Testis (tissue), 3 donors: ENCODE data around the gene TTLL11. TPM values are rescaled to one million over a fixed set of nuclear protein-coding genes. Genes with fewer than 3 reads are reported as not detected.

Experiments used
- DNase-seq: peaks from one replicate; pipeline ENCODE4 v3.0.0-alpha.2; 2019
- H3K27ac ChIP-seq, 2 donors: fragments of 200-600 bp; sonication (generic); one replicate each; pipeline ENCODE4 v1.5.1; 2019
- H3K27me3 ChIP-seq: fragments of 200-600 bp; sonication (generic); one replicate; pipeline ENCODE4 v1.5.1; 2019
- H3K36me3 ChIP-seq: fragments of 200-600 bp; sonication (generic); one replicate; pipeline ENCODE4 v1.5.1; 2017; ENCODE audit warnings: low read depth; ENCODE audit errors: missing control alignments
- H3K4me1 ChIP-seq: fragments of 200-600 bp; sonication (generic); one replicate; pipeline ENCODE4 v1.5.1; 2019
- H3K4me3 ChIP-seq, 2 donors: fragments of 200-600 bp; sonication (generic); one replicate each; pipeline ENCODE4 v1.5.1; 2017 to 2019
- H3K9me3 ChIP-seq: fragments of 200-600 bp; sonication (generic); one replicate; pipeline ENCODE4 v1.5.1; 2017
- POLR2A ChIP-seq: fragments of 450-650 bp; IDR thresholded peaks from one replicate; pipeline ENCODE4 v1.6.1; 2017; ENCODE audit warnings: antibody characterized with exemption, mild to moderate bottlenecking, moderate library complexity
- WGBS, 2 donors: methylation state at CpG; one replicate each; pipeline ENCODE4 v1.1.5; 2018; 5-methylcytosine and 5-hydroxymethylcytosine counted together
- intact Hi-C: fragments of 100-400 bp; cut with DNase I; formaldehyde crosslinking; loops from one replicate; pipeline ENCODE4 v1.15.1; 2023; ENCODE audit warnings: low total_unique reads
- microRNA-seq, 2 donors: library from miRNA; unstranded; fragments of <30 nt; microRNA quantifications; one replicate each; pipeline ENCODE4, GENCODE V29; 2016; ENCODE audit warnings: borderline number of aligned reads in 2 of 2, borderline replicate concordance in 1 of 2
- polyA plus RNA-seq: library from polyadenylated mRNA; stranded (reverse); fragments of 350-450 nt; fragmentation: Illumina TruSeq; extraction: RNeasy Lipid Tissue Mini Kit (QIAGEN cat#74804); gene quantifications from one replicate; pipeline ENCODE4 v1.2.3, GENCODE V29; 2014; ENCODE audit warnings: low read depth, low replicate concordance; ENCODE audit not compliant: insufficient read depth
- small RNA-seq, 2 donors: library from RNA; depleted of rRNA; stranded (forward); fragments of <200 nt; gene quantifications; one replicate each; pipeline ENCODE3, GENCODE V24; 2016
- total RNA-seq, 2 donors: library from RNA; depleted of rRNA; stranded (reverse); fragments of >200 nt; gene quantifications; one replicate each; pipeline ENCODE4 v1.2.3, GENCODE V29; 2016
- TF ChIP-seq, protein P1 (sequence below), 3 experiments: fragments of 450-650 bp in 2 of 3; fragments of 200-600 bp in 1 of 3; sonication (generic) in 1 of 3; IDR thresholded peaks; one replicate each; pipeline ENCODE4 v1.5.1; 2016 to 2019; ENCODE audit warnings: antibody characterized with exemption in 3 of 3, mild to moderate bottlenecking in 2 of 3, moderate library complexity in 1 of 3

TTLL11 gene
- total and polyA plus RNA-seq, 3 donors from 2014 or later = 17.8 to 36.5 (median 19.8) TPM

- intact Hi-C loops = no loop called here
- Histone ChIP-seq H3K36me3 (no peaks in the 10 kb centered on the region), H3K4me3 (no peak overlapping the region), H3K9me3 (no peaks in the 10 kb centered on the region), H3K27ac (peak overlapping the region in 1 of 2 donors; percentile 47), H3K4me1 (peaks cover 35% of the 10 kb centered on the region), H3K27me3 (no peaks in the 10 kb centered on the region)
- no peak for TF ChIP-seq POLR2A
- TF ChIP-seq, protein P1, sequence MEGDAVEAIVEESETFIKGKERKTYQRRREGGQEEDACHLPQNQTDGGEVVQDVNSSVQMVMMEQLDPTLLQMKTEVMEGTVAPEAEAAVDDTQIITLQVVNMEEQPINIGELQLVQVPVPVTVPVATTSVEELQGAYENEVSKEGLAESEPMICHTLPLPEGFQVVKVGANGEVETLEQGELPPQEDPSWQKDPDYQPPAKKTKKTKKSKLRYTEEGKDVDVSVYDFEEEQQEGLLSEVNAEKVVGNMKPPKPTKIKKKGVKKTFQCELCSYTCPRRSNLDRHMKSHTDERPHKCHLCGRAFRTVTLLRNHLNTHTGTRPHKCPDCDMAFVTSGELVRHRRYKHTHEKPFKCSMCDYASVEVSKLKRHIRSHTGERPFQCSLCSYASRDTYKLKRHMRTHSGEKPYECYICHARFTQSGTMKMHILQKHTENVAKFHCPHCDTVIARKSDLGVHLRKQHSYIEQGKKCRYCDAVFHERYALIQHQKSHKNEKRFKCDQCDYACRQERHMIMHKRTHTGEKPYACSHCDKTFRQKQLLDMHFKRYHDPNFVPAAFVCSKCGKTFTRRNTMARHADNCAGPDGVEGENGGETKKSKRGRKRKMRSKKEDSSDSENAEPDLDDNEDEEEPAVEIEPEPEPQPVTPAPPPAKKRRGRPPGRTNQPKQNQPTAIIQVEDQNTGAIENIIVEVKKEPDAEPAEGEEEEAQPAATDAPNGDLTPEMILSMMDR (IDR thresholded peaks at IDR 0.05) = no peak
- 94 to 95% methylated on average over 25 to 26 of the region's 26 CpGs for WGBS, 2 donors
- no peak for DNase-seq
Observed at GRCh38 chr9:121774715-121775613, 318.1 kb downstream of the TTLL11 start.

GRCh38 chr9:121773954-121774714, 319.0 kb downstream of the TTLL11 start:
- H3K4me3 ChIP-seq = no peak overlapping the region
- H3K36me3 ChIP-seq = no peaks in the 10 kb centered on the region
- TF ChIP-seq, protein P1 (IDR thresholded peaks at IDR 0.05) = no peak
- TF ChIP-seq POLR2A = no peak
- H3K9me3 ChIP-seq = no peaks in the 10 kb centered on the region
- H3K4me1 ChIP-seq = peaks cover 28% of the 10 kb centered on the region
- WGBS, 2 donors = 93% methylated on average over 16 to 19 of the region's 19 CpGs
- intact Hi-C loops = no loop called here
- no peak for DNase-seq
- H3K27me3 ChIP-seq = no peaks in the 10 kb centered on the region
- H3K27ac ChIP-seq = peak overlapping the region; percentile 47 to 57

DNA sequence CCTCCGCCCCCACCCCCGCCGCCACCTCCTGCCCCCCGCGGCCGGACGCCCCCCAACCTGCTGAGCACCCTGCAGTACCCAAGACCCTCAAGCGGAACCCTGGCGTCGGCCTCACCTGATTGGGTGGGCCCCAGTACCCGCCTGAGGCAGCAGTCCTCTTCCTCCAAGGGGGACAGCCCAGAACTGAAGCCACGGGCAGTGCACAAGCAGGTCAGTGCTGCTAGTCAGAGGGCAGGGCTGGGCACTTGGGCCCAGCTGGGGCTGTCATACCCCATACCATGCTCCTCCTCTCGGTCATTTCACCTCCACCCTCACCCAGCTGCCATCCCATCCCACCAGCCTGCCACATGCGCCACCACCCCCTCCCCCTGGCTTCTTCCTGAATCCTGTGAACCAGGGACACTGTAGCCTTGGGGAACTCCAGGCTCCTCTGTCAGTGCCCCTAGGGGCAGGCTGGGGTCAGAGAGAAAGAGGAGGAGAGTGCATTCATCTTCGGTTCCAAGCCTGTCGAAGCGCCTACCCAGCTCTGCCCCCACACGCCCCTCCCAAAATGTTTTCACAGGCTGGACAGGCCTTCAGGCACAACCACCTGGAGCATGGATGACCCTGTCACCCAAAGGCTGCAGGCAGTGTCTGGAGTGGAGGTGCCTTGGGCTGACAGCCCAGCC, 319.7 kb downstream of the TTLL11 start:
- Histone ChIP-seq H3K27ac (peak overlapping the region; percentile 57 to 60), H3K27me3 (no peaks in the 10 kb centered on the region), H3K9me3 (no peaks in the 10 kb centered on the region), H3K4me3 (no peak overlapping the region), H3K4me1 (peaks cover 26% of the 10 kb centered on the region), H3K36me3 (no peaks in the 10 kb centered on the region)
- intact Hi-C loops = no loop called here
- 90 to 100% methylated on average over 2 to 14 of the region's 18 CpGs for WGBS, 2 donors
- DNase-seq = no peak
- no peak for TF ChIP-seq POLR2A
- TF ChIP-seq, protein P1 (IDR thresholded peaks at IDR 0.05) = no peak

DNA sequence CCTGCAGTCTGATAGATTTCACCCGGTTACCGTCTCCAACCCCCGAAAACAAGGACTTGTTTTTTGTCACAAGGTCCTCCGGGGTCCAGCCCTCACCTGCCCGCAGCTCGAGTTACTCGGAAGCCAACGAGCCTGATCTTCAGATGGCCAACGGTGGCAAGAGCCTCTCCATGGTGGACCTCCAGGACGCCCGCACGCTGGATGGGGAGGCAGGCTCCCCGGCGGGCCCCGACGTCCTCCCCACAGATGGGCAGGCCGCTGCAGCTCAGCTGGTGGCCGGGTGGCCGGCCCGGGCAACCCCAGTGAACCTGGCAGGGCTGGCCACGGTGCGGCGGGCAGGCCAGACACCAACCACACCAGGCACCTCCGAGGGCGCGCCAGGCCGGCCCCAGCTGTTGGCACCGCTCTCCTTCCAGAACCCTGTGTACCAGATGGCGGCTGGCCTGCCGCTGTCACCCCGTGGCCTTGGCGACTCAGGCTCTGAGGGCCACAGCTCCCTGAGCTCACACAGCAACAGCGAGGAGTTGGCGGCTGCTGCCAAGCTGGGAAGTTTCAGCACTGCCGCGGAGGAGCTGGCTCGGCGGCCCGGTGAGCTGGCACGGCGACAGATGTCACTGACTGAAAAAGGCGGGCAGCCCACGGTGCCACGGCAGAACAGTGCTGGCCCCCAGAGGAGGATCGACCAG, 320.4 kb downstream of the TTLL11 start:
- Histone ChIP-seq H3K27ac (peak overlapping the region; percentile 57 to 60), H3K9me3 (no peaks in the 10 kb centered on the region), H3K4me3 (no peak overlapping the region), H3K4me1 (peaks cover 26% of the 10 kb centered on the region), H3K27me3 (no peaks in the 10 kb centered on the region), H3K36me3 (no peaks in the 10 kb centered on the region)
- TF ChIP-seq, protein P1 (IDR thresholded peaks at IDR 0.05) = no peak
- no peak for TF ChIP-seq POLR2A
- intact Hi-C loops = no loop called here
- 80 to 92% methylated on average over 17 to 45 of the region's 45 CpGs for WGBS, 2 donors
- DNase-seq = peak; percentile 88

Small RNA genes within 50 kb of the gene (microRNA-seq; reads per million reads assigned to microRNA genes)
- gene MIR4478 = 0 reads per million in 2 donors

Small RNA genes within 50 kb of the gene (small RNA-seq; reads per million reads assigned to genes)
- gene MIR4478 = 0 reads per million in 2 donors

Other genes starting within 250 kb of the TTLL11 start
- gene NDUFA8, start 66.5 kb upstream of the TTLL11 start, total RNA-seq = 10 to 100 TPM; 59.4 to 62.1 TPM
- gene NDUFA8, start 66.5 kb upstream of the TTLL11 start, polyA plus RNA-seq = 219 TPM
- gene MORN5, start 66.6 kb upstream of the TTLL11 start, total RNA-seq = 10 to 100 TPM; 19.2 to 34.7 TPM
- gene MORN5, start 66.6 kb upstream of the TTLL11 start, polyA plus RNA-seq = 183 TPM
- gene LHX6, start 135.6 kb upstream of the TTLL11 start, total RNA-seq = 10 to 100 TPM in 1 of 2 donors, 1 to 10 TPM in 1; 8.8 to 11.5 TPM
- gene LHX6, start 135.6 kb upstream of the TTLL11 start, polyA plus RNA-seq = 8.8 TPM
- 10 to 100 TPM; 10.0 to 11.8 TPM for gene RBM18, start 171.5 kb upstream of the TTLL11 start, total RNA-seq
- gene RBM18, start 171.5 kb upstream of the TTLL11 start, polyA plus RNA-seq = 22.1 TPM
- 10 to 100 TPM; 45.5 to 54.1 TPM for gene MRRF, start 171.6 kb upstream of the TTLL11 start, total RNA-seq
- gene MRRF, start 171.6 kb upstream of the TTLL11 start, polyA plus RNA-seq = 63.4 TPM